GOT3 (cell line): Measurements from ENCODE around the gene TTC33.
"Not testable (repeated sequence)": the region's sequence is repeated elsewhere in the genome, so short reads cannot be mapped to it uniquely, and the experiment has no call there.

Experiments
- DNase-seq: peaks from one replicate; lab custom pipeline; 2025; ENCODE audit warnings: mixed read lengths; lab: John Stamatoyannopoulos, UW

Gene TTC33

GRCh38 chr5:40755407-40756365 is at the start of gene TTC33:
Gene TTC33, minus strand, starts transcription at chr5:40755961. Its CDS starts 8,943 bp downstream, at chr5:40747018.
- peak; percentile 65 for DNase-seq

- no peak for DNase-seq
Measured at GRCh38 chr5:40801771-40802562, 46.2 kb upstream of the TTC33 start.

GRCh38 chr5:40799258-40799657 is 43.5 kb upstream of the TTC33 start:
- DNase-seq = no peak

- DNase-seq = no peak
Measured at GRCh38 chr5:40798801-40799210, 43.0 kb upstream of the TTC33 start.

- peak; percentile 87 for DNase-seq
Measured at GRCh38 chr5:40798012-40798800, 42.4 kb upstream of the TTC33 start, which contains the start of gene PRKAA1. Gene PRKAA1, minus strand, starts transcription at chr5:40798374. Its CDS starts 185 bp downstream, at chr5:40798189.

- DNase-seq = peak; percentile 19
Measured at GRCh38 chr5:40797273-40798011, 41.7 kb upstream of the TTC33 start.

- DNase-seq = no peak
Measured at GRCh38 chr5:40796487-40796889, 40.7 kb upstream of the TTC33 start.

- not testable (repeated sequence) for DNase-seq
Measured at GRCh38 chr5:40794877-40795276, 39.1 kb upstream of the TTC33 start.

- DNase-seq = not testable (repeated sequence)
Measured at GRCh38 chr5:40794340-40794739, 38.6 kb upstream of the TTC33 start.

GRCh38 chr5:40792691-40793090 is 36.9 kb upstream of the TTC33 start:
- DNase-seq = not testable (repeated sequence)

GRCh38 chr5:40791715-40792139 is 36.0 kb upstream of the TTC33 start:
- DNase-seq = no peak

GRCh38 chr5:40790947-40791593 is 35.3 kb upstream of the TTC33 start:
- DNase-seq = no peak

- not testable (repeated sequence) for DNase-seq
Measured at GRCh38 chr5:40788941-40789340, 33.2 kb upstream of the TTC33 start.

- no peak for DNase-seq
Measured at GRCh38 chr5:40787986-40788385, 32.2 kb upstream of the TTC33 start.

- not testable (repeated sequence) for DNase-seq
Measured at GRCh38 chr5:40786664-40787063, 30.9 kb upstream of the TTC33 start.

GRCh38 chr5:40784916-40785315 is 29.2 kb upstream of the TTC33 start:
- no peak for DNase-seq

GRCh38 chr5:40784027-40784653 is 28.4 kb upstream of the TTC33 start:
- DNase-seq = no peak

- DNase-seq = no peak
Measured at GRCh38 chr5:40781843-40782409, 26.2 kb upstream of the TTC33 start.

GRCh38 chr5:40780858-40781257 is 25.1 kb upstream of the TTC33 start:
- no peak for DNase-seq

GRCh38 chr5:40780199-40780598 is 24.4 kb upstream of the TTC33 start:
- DNase-seq = no peak
